PC-3 (cell line): ENCODE measurements around the gene SNRNP35.

Experiments used
- CTCF ChIP-seq: fragments of 300-600 bp; sonication (generic); conservative IDR thresholded peaks from 2 replicates; pipeline ENCODE4 v1.5.1; 2017; ENCODE audit warnings: antibody characterized with exemption, low read depth, mild to moderate bottlenecking, low read length
- EZH2phosphoT487 ChIP-seq: fragments of 300-600 bp; sonication (generic); IDR thresholded peaks from 2 replicates; pipeline ENCODE4 v1.6.1; 2018; ENCODE audit warnings: mild to moderate bottlenecking, antibody characterized with exemption, low read length, borderline replicate concordance

DNA sequence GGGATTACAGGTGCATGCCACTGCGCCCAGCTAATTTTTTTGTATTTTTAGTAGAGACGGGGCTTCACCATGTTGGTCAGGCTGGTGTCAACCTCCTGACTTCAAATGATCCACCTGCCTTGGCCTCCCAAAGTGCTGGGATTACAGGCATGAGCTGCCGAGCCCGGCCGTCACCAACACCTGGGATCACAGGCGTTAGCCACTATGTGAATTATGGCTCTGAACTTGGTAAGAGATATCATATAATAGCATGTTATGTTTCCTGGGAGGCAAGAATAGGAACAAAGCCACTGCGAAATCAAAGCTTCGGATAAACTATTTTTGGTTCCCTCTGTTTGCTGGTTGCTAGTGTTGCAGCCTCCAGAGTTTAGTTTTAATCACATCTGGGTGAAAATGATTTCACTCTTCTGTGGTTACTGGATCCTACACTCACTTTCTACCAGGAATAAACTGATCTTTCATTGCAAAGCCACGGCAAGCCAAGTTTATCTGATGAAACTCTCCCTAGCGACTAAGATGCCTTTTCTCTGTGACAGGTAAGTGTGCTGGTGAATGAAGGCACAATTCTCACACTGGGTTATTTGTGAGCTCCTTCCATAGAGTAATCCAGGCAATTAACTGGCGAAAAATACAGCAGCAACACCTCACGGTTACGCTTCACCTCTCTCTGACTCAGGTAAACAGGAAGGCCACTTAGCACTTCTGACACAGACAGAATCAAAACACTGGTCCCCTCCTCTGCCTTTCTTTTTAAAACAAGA, 16.7 kb downstream of the SNRNP35 start:
- TF ChIP-seq CTCF = no peak
- TF ChIP-seq EZH2phosphoT487 = no peak
